ENCODE data around the gene PRAC2.

GRCh38 chr17:48704361-48705248, 18.4 kb upstream of the PRAC2 start:
- TF ChIP-seq CTCF (conservative IDR thresholded peaks at IDR 0.05 in 1 of 2, IDR thresholded peaks at IDR 0.05 in 1 of 2; ENCODE audit: extremely low read depth in 1 of 2, insufficient read depth in 1 of 2, low read depth in 1 of 2, low read length in 2 of 2), result no peak
- TF ChIP-seq EZH2 (IDR thresholded peaks at IDR 0.05; ENCODE audit: borderline replicate concordance, low read length), result no peak
